Germinal center (tissue), 1 donor: ENCODE results near the gene ZSWIM1.

ENCODE experiments used
- DNase-seq: peaks from one replicate; pipeline ENCODE4 v3.0.0; 2012; ENCODE audit warnings: mixed read lengths, low spot score

The ZSWIM1 gene

DNA sequence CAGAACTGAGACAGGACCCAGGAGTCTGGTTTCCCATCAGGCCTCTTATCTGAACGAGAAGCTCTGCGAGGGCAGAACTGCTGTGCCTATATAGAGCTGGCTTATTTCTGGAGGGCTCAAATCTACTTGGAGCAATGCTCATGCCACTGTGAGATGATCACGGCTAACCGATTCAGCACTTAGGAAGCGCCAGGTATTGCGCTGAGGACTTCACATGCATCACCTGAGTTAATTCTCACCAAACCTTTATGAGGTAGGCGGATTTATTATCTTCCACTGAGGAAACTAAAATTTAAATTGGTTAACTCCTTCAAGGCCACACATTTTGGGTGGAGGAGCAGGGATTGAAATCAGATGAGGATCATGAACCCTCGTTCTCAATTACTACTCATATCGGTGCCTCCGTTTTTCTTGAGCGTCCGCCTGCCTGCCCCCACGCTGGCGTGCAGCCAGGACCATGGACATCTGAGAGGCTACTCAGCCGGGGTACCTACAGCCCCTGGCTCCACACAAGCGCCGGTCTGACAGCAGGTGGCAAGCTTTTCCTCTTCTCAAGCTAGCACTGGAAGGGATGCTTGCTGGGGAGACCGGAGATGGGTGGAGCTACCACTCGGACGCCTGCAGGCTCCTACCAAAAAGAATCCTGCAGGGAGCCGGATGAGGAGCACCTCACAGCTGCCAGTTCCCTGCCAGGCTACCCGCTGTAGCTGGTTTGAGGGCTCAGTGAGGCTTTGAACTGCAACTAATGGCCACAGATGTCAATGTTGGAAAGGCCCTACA lies 52.4 kb downstream of the ZSWIM1 start:
- DNase-seq, result peak; percentile 64

DNA sequence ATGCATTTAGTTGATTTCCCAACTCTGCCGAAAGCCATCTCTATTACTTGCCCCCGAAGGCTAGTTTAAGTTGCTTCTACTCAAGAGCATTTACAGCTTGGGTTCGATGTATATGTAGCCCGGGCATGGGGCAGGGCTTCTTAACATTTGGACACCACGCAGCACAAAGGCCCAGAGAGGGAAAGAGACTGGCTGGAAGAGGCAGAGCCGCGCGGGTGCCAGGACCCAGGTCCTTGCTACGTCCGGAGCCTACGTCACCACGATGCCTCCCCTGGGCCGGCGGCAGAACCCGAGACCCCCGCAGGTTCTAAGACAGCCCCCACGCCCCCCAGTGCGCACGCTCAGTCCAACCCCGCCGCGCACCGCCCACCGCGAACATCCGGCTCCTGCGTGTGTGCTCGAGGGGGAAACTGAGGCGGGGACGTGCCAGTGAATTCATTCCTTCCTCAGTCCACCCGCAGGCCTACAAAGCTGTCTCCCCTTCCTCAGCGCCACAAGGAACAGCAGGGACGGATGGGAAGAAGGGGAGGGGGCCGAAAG lies 53.1 kb downstream of the ZSWIM1 start:
- peak; percentile 57 for DNase-seq
